ENCODE measurements around the gene KIF26B.

The KIF26B gene

GRCh38 chr1:245684166-245684565 is 529.4 kb downstream of the KIF26B start:
- H3K36me3 ChIP-seq = no peaks in the 10 kb centered on the region
- no peak for TF ChIP-seq CTCF (IDR thresholded peaks at IDR 0.05; ENCODE audit: low read depth, low read length)
- no peaks in the 10 kb centered on the region for H3K27me3 ChIP-seq (ENCODE audit: insufficient read depth, low read depth, severe bottlenecking)
- DNase-seq = no peak
- H3K27ac ChIP-seq = no peak overlapping the region
- no peaks in the 10 kb centered on the region for H3K9me3 ChIP-seq (ENCODE audit: severe bottlenecking)
- no peak overlapping the region for H3K4me3 ChIP-seq (ENCODE audit: low read depth, low read length)

GRCh38 chr1:245684571-245684970 is 529.8 kb downstream of the KIF26B start:
- Histone ChIP-seq H3K9me3 (ENCODE audit: severe bottlenecking) (no peaks in the 10 kb centered on the region), H3K36me3 (no peaks in the 10 kb centered on the region), H3K4me3 (ENCODE audit: low read depth, low read length) (no peak overlapping the region), H3K27ac (no peak overlapping the region), H3K27me3 (ENCODE audit: insufficient read depth, low read depth, severe bottlenecking) (no peaks in the 10 kb centered on the region)
- DNase-seq = no peak
- TF ChIP-seq CTCF (IDR thresholded peaks at IDR 0.05; ENCODE audit: low read depth, low read length) = no peak

- Histone ChIP-seq H3K27me3 (ENCODE audit: insufficient read depth, low read depth, severe bottlenecking) (peaks cover 5% of the 10 kb centered on the region), H3K4me3 (ENCODE audit: low read depth, low read length) (no peak overlapping the region), H3K9me3 (ENCODE audit: severe bottlenecking) (no peaks in the 10 kb centered on the region), H3K36me3 (no peaks in the 10 kb centered on the region), H3K27ac (no peak overlapping the region)
- no peak for TF ChIP-seq CTCF (IDR thresholded peaks at IDR 0.05; ENCODE audit: low read depth, low read length)
- no peak for DNase-seq
Observed at GRCh38 chr1:245685111-245685810, 530.5 kb downstream of the KIF26B start.

GRCh38 chr1:245686006-245686405 is 531.2 kb downstream of the KIF26B start:
- Histone ChIP-seq H3K36me3 (no peaks in the 10 kb centered on the region), H3K4me3 (ENCODE audit: low read depth, low read length) (no peak overlapping the region), H3K9me3 (ENCODE audit: severe bottlenecking) (no peaks in the 10 kb centered on the region), H3K27me3 (ENCODE audit: insufficient read depth, low read depth, severe bottlenecking) (peaks cover 9% of the 10 kb centered on the region), H3K27ac (no peak overlapping the region)
- TF ChIP-seq CTCF (IDR thresholded peaks at IDR 0.05; ENCODE audit: low read depth, low read length) = no peak
- no peak for DNase-seq

GRCh38 chr1:245686446-245687030 is 531.8 kb downstream of the KIF26B start:
- no peak for TF ChIP-seq CTCF (IDR thresholded peaks at IDR 0.05; ENCODE audit: low read depth, low read length)
- DNase-seq = no peak
- H3K27ac ChIP-seq = no peak overlapping the region
- H3K9me3 ChIP-seq (ENCODE audit: severe bottlenecking) = no peaks in the 10 kb centered on the region
- H3K27me3 ChIP-seq (ENCODE audit: insufficient read depth, low read depth, severe bottlenecking) = peaks cover 12% of the 10 kb centered on the region
- H3K36me3 ChIP-seq = no peaks in the 10 kb centered on the region
- no peak overlapping the region for H3K4me3 ChIP-seq (ENCODE audit: low read depth, low read length)

Measured in WERI-Rb-1 (cell line).